HG03045 (cell line): Measurements from ENCODE around the gene YIPF3.
"Not testable (repeated sequence)": the region's sequence is repeated elsewhere in the genome, so short reads cannot be mapped to it uniquely, and the experiment has no call there.

Experiments
- ATAC-seq: cut with Tn5 transposase; IDR thresholded peaks from one replicate; pipeline ENCODE4 v1.9.1; 2021; ENCODE audit warnings: mild to moderate bottlenecking, moderate library complexity; ENCODE audit not compliant: unreplicated experiment

The YIPF3 gene

DNA sequence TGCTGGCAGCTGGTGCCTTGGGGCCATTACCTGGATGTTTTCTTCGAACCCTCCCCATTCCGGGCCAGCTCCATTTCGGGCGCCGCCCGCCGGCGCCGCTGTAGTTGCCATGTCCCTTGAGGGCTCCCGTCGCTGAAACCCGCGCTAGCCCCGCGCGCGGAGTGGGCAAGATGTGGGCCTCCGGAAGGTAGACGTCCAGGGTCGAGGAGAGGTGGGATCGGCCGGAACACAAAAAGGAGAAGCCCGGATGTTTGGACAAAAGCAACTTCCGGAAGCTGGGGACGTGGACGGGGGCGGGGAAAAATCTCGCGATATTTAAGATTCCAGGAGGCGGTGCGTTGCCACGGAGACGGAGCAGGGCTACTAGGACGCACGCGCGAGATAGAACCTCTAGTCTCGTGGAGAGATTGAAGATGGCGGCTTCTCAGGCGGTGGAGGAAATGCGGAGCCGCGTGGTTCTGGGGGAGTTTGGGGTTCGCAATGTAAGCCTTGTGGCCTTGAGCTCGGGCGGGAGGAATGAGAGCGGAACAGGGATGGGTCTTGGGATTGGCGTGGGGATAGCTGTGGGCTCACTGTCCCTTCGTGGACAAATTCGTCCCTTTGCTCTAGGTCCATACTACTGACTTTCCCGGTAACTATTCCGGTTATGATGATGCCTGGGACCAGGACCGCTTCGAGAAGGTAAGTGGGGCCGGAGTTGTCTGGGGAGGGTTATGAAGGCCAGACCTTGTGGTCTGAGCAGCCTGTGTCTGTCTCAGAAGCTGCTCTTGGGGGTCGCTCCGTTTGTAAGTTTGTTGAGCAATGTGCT, at the start of gene YIPF3, which contains the start of gene POLR1C:
TSS of gene YIPF3 (minus strand) at position 230 of the 808 bp plus-strand sequence. CDS start at position 111, 119 bp downstream.
TSS of gene POLR1C (plus strand) at position 393 of the 808 bp plus-strand sequence. CDS start at position 414, 21 bp downstream.
- ATAC-seq, result peak; percentile 83

DNA sequence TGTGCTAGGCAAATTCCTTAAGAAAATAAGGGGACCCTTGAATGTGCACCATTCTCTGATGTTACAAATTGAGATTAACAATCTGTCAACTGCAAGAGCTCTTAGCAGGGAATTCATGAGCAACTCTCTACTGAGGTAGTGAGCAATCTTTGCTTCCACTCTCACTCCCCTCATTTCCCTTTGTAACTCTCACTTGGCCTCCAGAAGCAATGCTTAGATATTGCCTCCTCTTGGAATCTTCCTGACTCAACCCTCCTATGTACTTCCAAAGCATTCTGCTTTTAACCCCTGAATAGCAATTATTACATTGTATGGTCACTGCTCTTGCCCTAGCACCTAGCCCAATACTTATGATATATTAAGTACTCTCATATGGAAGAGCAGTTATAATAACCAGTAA, 42.6 kb upstream of the YIPF3 start:
- ATAC-seq, result no peak

DNA sequence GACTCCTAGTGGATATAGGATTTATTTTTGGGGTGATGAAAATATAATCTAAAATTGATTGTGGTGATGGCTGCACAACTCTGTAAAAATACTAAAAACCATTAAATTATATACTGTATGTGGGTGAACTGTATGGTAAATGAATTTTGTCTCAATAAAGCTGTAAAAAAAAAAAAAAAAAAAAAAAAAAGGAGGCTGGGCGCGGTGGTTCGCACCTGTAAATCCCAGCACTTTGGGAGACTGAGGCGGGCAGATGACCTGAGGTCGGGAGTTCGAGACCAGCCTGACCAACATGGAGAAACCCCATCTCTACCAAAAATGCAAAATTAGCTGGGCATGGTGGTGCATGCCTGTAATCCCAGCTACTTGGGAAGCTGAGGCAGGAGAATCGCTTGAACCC, 40.9 kb upstream of the YIPF3 start:
- ATAC-seq, result not testable (repeated sequence)

DNA sequence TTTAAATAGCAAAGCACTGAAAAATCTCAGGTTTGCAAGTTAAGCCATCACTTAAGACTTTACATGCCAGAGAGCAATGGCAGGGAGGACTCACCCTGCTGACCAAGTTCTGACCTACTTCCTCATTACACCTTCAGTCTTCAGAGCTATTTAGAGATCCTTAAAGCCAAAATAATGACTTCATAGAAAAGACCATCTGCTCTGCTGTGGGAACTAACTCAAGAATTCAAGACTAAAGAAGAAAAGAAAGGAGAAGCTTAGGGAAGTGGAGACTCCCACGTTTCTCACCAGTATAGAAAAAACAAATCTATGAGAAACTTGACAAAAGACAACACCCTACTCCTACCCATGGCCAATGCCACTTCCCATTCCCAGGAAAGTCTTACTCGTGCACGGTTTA, 30.5 kb upstream of the YIPF3 start:
- ATAC-seq, result no peak

DNA sequence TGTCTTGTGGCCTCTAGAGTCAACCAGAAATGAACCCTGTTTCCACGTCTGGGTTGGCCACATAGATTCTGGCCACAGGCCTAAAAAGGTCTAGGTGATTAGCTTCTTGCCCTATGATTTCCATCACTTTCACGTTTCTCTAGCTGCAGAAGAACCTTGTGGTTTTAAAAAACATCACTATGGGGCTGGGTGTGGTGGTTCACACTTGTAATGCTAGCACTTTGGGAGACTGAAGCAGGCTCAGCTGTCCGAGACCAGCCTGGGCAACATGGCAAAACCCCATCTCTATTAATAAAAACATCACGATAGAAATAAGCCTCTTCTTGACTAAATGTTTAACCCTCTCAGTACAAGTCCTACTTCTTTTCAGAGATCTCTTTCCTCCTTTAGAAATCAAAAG, 27.7 kb upstream of the YIPF3 start:
- no peak for ATAC-seq

DNA sequence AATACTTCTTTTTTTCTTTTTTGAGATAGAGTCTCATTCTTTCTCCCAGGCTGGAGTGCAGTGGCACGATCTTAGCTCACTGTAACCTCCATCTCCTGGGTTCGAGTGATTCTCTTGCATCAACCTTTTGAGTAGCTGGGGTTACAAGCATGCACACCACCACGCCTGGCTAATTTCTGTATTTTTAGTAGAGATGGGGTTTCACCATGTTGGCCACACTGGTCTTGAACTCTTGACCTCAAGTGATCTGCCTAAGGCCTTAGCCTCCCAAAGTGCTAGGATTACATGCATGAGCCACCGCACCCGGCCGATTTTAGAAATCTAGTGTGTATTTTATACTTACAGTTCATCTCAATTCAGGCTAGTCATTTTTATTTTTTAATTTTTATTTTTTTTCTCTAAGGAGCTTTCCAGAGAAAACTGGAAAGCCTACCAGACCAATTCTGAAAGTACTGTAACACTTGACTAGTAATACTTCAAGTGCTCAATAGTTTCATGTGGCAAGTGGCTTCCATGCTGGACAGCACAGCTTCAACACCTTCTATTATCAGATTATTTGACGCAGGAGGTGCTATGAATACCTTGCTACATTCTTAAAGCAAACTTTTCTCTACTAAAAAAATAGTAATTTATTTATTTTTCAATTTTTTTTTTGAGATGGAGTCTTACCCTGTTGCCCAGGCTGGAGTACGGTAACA, 25.2 kb upstream of the YIPF3 start:
- ATAC-seq, result no peak

DNA sequence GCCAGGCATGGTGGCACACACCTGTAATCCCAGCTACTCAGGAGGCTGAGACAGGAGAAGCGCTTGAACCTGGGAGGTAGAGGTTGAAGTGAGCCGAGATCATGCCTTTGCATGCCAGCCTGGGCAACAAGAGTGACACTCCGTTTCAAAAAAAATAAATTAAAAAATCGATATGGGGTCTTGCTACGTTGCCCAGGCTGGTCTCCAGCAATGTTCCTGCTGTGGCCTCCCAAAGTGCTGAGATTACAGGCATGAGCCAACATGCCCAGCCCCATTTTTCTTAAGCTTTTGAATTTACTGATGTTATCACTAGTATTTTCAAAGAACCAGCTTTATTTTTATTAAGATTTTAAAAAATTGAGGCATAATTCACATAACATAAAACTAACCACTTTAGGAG, 23.8 kb upstream of the YIPF3 start:
- no peak for ATAC-seq

DNA sequence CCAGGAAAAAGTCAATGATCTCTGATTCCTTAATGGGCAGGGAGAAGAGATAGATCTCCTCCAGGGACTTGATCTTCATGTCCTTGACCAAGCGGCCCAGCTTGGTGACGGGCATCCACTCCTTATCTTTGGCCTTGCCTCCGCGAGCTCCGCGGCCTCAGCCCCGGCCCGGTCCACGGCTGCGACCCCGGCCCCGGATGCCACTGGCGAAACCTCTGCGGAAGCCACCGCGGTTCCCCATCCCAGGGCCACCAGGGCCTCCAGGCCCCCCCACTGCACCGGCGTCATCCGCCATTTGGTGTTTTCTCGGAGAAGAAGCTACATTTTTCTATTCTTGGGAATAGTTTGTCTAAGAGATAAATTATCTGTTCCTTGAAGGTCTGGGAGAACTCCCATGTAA, 22.7 kb upstream of the YIPF3 start:
- ATAC-seq, result not testable (repeated sequence)

DNA sequence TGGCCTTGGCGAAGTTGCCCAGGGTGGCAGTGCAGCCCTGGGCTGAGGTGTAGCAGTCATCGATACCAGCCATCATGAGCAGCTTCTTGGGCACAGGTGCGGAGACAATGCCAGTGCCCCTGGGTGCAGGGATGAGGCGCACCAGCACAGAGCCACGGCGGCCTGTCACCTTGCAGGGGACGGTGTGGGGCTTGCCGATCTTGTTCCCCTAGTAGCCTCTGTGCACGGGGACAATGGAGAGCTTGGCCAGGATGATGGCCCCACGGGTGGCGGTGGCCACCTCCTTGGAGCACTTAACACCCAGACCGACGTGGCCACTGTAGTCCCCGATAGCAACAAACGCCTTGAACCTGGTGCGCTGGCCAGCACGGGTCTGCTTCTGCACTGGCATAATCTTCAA, 22.3 kb upstream of the YIPF3 start:
- not testable (repeated sequence) for ATAC-seq

DNA sequence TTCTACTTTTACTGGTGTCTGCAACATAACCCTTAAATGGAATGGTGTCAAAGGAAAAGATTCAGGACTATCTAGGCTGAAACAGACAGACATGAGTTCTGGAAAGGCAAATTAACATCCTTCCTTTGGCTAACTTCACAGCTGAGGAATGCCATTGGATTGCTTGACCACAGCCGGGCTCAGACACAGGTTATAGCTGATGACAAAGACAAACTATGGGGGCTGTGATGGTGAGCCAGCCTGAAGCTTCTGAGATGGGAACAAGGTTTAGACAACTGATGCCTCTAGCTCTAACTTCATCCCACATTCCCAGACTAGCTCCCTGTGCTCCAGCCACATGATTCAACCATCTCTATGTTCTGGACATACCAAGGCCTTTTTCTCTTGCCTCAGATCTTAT, 15.5 kb upstream of the YIPF3 start:
- no peak for ATAC-seq

DNA sequence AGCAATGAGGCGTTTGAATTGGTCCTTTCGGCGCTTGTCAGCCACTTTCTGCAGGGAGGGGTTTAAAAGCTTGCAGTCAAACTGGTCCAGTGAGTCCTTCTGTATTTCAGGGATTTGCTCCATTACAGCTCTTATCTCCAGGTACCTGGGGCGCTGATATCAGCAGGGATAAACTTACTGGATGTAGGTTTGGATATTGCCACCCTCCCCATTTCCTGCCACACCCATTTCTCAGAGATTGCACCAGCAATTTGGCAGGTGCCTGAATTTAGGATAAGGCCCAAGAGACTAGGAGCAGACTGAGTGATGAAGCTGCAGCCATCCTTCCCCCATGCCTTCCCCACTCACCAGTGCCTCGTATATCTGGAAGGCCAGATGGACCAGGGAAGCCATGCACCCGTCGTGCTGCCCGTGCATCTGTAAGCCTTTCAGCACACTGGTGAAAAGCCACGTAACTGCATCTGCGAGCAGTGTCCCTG, 7.8 kb upstream of the YIPF3 start:
- ATAC-seq, result no peak

DNA sequence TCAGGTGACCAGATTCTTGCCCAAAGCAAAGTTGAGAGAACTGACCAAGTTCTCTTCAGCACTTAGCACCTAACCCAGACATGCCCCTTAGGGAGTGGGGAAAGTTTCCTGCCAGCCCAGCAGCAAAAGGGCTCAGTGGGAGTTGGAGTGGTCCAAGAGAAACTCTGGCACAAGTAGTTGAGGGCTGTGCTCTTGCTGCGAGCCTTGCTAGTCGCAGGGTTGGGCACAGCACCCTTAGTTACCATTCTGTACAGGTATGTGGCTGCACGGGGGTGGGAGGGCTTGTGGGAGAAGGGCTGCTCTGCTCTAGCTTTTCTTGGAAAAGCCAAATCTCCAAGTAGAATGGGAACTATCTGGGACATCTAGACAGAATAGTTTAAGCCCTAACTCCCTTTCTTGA, 6.6 kb upstream of the YIPF3 start:
- no peak for ATAC-seq

DNA sequence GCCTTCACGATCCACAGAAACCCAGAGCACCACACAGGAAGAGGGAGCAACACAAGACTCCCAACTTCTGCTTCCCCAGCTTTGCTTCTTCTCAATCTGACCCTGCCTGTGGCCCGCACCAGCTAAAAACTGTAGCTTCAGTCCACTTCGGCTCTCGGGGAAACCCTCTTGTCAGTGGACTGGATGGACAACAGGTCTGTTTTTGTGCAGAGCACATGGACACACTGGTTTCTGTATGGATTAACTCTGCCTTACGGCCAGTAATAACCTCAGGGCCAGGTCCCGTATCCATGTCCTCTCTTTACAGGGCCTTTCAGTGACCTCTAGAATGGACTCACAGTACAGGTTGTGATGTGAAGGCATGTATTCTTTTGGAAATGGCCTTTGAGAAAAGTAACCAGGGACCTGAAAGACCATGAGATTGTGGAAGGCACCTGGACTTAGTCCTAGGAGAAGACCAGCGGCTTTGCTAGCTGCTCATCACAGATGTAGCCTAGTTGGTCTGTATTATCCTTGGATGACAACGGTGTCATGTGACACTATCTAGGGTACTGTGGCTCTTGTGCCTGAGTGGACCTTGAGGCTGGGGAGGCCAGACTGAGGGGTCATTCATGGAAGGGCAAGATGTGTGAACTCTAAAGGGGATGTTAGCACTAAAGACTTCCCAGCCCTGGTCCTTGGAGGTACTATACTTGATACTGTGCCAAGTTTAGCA, 6.0 kb upstream of the YIPF3 start:
- ATAC-seq, result no peak

DNA sequence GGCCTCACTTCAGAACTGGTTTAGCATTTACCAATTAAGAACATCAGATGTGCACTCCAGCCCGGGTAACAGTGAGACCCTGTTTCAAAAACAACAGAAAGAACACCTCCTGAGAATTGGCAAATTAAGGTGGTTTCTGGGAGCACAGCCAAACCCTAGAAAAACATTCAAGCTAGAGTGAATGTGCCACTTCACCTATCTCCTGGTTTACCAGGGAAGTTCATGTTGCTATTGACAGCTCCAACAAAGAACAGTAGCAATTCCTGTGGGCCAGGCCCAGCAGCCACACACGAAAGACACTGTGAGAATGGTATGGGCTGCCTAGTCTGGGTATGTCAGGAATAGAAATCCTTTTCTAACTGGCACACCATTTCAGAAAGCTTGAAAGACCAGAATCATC, 5.1 kb upstream of the YIPF3 start:
- no peak for ATAC-seq

DNA sequence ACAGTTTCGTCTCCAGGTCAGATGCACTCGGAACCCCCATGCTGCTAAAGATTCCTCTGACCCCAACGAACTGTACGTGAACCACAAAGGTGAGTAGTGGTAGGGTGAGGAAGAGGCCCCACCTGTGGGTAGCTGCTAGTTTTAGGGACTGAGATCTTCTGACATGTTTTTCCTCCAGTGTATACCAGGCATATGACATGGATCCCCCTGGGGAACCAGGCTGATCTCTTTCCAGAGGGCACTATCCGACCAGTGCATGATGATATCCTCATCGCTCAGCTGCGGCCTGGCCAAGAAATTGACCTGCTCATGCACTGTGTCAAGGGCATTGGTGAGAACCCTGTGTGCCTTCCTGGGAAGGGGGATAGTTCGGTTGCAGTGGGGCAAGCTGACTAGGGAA, 3.4 kb upstream of the YIPF3 start:
- ATAC-seq, result no peak

DNA sequence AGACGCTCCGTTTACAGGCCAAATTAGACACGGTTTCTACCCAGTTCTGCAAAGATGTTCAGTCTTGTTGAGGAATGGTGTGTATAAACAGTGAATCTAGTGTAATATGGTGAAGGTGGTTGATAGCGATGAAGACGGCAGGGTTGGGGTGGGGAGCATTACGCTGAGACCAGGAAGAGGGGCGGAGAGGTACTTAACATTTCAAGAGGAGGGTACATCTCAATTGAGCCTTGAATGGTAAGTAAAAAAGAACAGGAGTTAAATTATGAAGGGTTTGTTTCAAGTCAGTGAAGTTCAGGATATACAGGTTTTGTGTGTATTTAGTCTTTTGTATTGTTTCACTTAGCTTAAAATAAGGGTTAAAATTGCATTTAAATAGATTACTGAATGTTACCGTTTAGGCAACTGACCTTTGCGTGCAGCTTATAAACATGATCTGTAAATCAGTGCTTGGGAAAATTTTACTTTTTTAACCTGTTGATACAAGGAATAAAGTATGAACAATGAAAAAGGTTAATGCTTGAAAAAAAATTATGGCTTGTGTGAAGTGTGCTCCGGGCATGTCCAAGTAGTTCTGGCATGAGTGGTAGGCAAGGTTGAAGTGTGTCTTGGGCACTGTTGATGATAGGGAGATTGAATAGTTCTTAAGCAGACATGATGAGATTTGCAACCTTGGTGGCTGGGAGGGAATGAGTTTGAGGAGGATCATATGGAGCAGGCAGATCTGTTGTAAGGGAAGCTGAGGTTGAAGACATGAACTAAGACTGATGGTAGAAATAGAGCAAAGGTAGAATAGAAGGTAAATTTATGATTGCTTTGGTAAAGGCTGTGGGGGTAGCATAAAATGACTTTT, 1.0 kb upstream of the YIPF3 start:
- ATAC-seq, result no peak

DNA sequence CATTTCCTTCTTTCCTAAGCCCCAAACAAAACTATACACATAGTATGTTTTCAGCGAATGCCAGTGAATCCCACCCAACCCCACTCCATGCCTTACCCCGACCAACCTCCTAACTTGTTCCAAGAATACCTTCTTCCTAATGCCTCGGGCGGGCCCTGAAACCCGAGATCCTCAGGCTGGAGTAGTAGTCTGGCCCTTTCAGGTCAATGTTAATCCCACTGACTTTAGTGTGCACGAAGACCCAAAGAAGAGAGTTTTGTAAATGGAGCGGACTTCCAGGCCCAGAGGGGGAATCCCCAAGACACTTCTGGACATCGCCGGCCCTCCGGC, 394 bp downstream of the YIPF3 start:
- ATAC-seq, result no peak

DNA sequence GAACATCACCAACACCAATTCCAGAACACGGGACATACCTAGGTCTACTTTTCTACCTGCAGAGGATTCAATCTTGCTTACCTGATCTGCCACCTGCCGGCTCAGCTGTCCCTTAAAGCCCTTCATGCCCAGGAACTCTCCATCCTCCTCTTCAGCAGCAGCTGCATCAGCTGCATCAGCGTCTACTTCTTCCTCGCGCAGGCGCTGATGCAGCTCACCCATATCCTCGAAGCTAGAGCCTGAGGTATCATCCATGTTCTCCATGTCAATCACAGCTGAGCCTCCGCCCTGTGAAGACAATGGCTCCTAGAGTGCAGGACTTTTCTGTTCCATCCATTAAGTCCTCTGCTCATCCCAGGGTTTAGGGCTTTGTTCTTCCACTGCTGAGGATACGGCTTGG, 918 bp downstream of the YIPF3 start:
- ATAC-seq, result no peak

DNA sequence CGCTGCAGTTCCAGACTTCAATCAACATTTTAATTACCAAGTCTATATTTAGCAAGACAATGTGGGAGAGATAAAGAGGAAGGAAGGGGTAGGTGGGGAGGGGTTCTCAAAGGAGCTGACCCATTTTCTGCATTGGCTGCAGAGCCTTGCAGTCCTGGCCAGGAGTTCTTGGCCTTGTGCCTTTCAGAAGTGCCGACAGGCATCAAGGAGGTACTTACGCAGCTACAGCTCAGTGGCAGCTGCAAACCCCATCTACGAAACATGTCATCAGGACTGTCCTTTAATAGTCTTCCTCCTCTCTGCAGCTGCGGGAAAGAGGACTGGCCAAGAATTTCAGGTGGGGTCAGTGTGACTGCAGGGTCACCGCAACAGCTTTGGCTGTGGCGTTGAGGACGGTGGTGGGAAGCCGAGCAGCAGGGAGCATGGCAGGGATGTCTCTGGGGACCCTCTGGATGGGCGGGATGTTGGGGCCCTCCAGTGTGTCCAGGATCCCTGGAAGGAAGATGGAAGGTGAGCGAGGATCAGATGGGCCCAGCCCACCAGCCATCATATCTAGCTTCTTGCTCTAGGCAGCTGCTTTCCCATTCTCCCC, 4.8 kb downstream of the YIPF3 start:
- ATAC-seq, result no peak

DNA sequence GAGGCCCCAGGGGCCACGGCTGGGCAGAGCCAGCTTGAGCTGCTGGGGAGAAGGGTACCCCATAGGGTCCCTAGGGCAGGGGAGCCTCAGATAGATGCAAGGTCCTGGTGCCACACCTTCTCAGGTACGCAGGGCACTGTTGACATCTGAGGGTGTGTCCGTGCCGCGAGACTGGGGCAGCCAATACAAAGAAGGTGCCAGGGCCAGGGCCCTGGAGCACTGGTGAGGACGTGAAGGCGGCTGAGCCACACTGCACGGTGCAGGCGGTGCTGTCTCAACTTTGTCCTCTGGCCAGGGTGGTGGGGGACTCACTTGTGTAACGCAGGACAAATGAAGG, 5.9 kb downstream of the YIPF3 start:
- no peak for ATAC-seq
